Measurements from ENCODE around the gene ENG.
"Not testable (repeated sequence)": the region's sequence is repeated elsewhere in the genome, so short reads cannot be mapped to it uniquely, and the experiment has no call there.

ENG gene

GRCh38 chr9:127854184-127854806 lies at the start of gene ENG:
Gene ENG (minus strand): TSS chr9:127854658. CDS start chr9:127854355, 303 bp downstream.
- no peak for DNase-seq

GRCh38 chr9:127903557-127904475 lies 49.4 kb upstream of the ENG start:
- no peak for DNase-seq

GRCh38 chr9:127899128-127899943 lies 44.9 kb upstream of the ENG start, which contains the start of gene ST6GALNAC6:
Gene ST6GALNAC6 (minus strand): TSS chr9:127899603. CDS start chr9:127897981, 1,622 bp downstream.
- DNase-seq: peak; percentile 34

GRCh38 chr9:127898433-127899127 lies 44.1 kb upstream of the ENG start:
- no peak for DNase-seq

GRCh38 chr9:127897193-127897692 lies 42.8 kb upstream of the ENG start:
- no peak for DNase-seq

- DNase-seq: no peak
Observed at GRCh38 chr9:127896395-127897192, 42.1 kb upstream of the ENG start.

GRCh38 chr9:127895811-127896210 lies 41.4 kb upstream of the ENG start:
- DNase-seq: no peak

- no peak for DNase-seq
Observed at GRCh38 chr9:127893392-127893791, 38.9 kb upstream of the ENG start.

- DNase-seq: no peak
Observed at GRCh38 chr9:127892831-127893230, 38.4 kb upstream of the ENG start.

GRCh38 chr9:127890053-127890452 lies 35.6 kb upstream of the ENG start:
- no peak for DNase-seq

- DNase-seq: no peak
Observed at GRCh38 chr9:127887792-127888191, 33.3 kb upstream of the ENG start.

- no peak for DNase-seq
Observed at GRCh38 chr9:127886401-127886972, 32.0 kb upstream of the ENG start.

GRCh38 chr9:127885508-127886281 lies 31.2 kb upstream of the ENG start:
- DNase-seq: no peak

- DNase-seq: no peak
Observed at GRCh38 chr9:127884976-127885490, 30.6 kb upstream of the ENG start.

GRCh38 chr9:127884427-127884911 lies 30.0 kb upstream of the ENG start:
- peak; percentile 75 for DNase-seq

- no peak for DNase-seq
Observed at GRCh38 chr9:127883959-127884358, 29.5 kb upstream of the ENG start.

GRCh38 chr9:127881715-127882114 lies 27.3 kb upstream of the ENG start:
- DNase-seq: not testable (repeated sequence)

- no peak for DNase-seq
Observed at GRCh38 chr9:127880143-127880542, 25.7 kb upstream of the ENG start.

- no peak for DNase-seq
Observed at GRCh38 chr9:127878652-127879390, 24.4 kb upstream of the ENG start.

Data from NCI-H1092 treated with DMSO at 0.1 percent for 48 hours (cell line).